HepG2 (cell line): ENCODE measurements around the gene PPM1G. TPM values are rescaled to one million over a fixed set of nuclear protein-coding genes. Genes with fewer than 3 reads are reported as not detected.

Experiments used
- BRCA1 ChIP-seq: sonication (generic); formaldehyde crosslinking; IDR thresholded peaks from 2 replicates; pipeline ENCODE4 v1.4.0; 2020; ENCODE audit warnings: missing genetic modification reagents
- CBX1 ChIP-seq: IDR thresholded peaks from one replicate; pipeline ENCODE4 v1.6.1; 2016; ENCODE audit warnings: antibody characterized with exemption, low read depth
- E2F5 ChIP-seq: sonication (generic); formaldehyde crosslinking; conservative IDR thresholded peaks from 2 replicates; pipeline ENCODE4 v1.4.0; 2020; ENCODE audit warnings: missing genetic modification reagents
- ETV6 ChIP-seq: sonication (generic); formaldehyde crosslinking; conservative IDR thresholded peaks from 2 replicates; pipeline ENCODE4 v1.4.0; 2020; ENCODE audit warnings: missing genetic modification reagents
- FOXC1 ChIP-seq: sonication (generic); formaldehyde crosslinking; IDR thresholded peaks from 2 replicates; pipeline ENCODE4 v1.8.0; 2022; ENCODE audit warnings: mild to moderate bottlenecking, missing genetic modification reagents, borderline replicate concordance
- FOXK2 ChIP-seq: fragments of 450-650 bp; IDR thresholded peaks from 2 replicates; pipeline ENCODE4 v1.6.1; 2016
- GABPA ChIP-seq, 2 experiments: IDR thresholded peaks; 2 replicates each; pipeline ENCODE4 v1.6.1; 2011 to 2016; ENCODE audit warnings: low read depth in 2 of 2, low read length in 1 of 2, missing biosample characterization in 1 of 2, missing genetic modification characterization in 1 of 2
- HCFC1 ChIP-seq: fragments of 150-350 bp; IDR thresholded peaks from 2 replicates; pipeline ENCODE4 v1.6.1; 2014; ENCODE audit warnings: low read depth, low read length
- HHEX ChIP-seq: IDR thresholded peaks from 2 replicates; pipeline ENCODE4 v1.6.1; 2016; ENCODE audit warnings: control low read depth
- JUND ChIP-seq: sonication (generic); formaldehyde crosslinking; IDR thresholded peaks from 2 replicates; pipeline ENCODE4 v1.8.0; 2022; ENCODE audit warnings: mild to moderate bottlenecking, missing genetic modification reagents
- KDM1A ChIP-seq: IDR thresholded peaks from 2 replicates; pipeline ENCODE4 v1.6.1; 2016; ENCODE audit warnings: missing compliant biosample characterization
- KDM5B ChIP-seq: sonication (generic); formaldehyde crosslinking; IDR thresholded peaks from 2 replicates; pipeline ENCODE4 v1.4.0; 2020; ENCODE audit warnings: missing genetic modification reagents, mild to moderate bottlenecking, borderline replicate concordance
- KLF11 ChIP-seq: IDR thresholded peaks from 2 replicates; pipeline ENCODE4 v1.6.1; 2016; ENCODE audit warnings: missing compliant biosample characterization
- KLF9 ChIP-seq: IDR thresholded peaks from 2 replicates; pipeline ENCODE4 v1.6.1; 2016; ENCODE audit warnings: low read depth
- NFIB ChIP-seq: sonication (generic); formaldehyde crosslinking; IDR thresholded peaks from 2 replicates; pipeline ENCODE4 v1.9.0; 2021; ENCODE audit warnings: missing genetic modification reagents, mild to moderate bottlenecking, borderline replicate concordance
- NFKB2 ChIP-seq: sonication (generic); formaldehyde crosslinking; IDR thresholded peaks from 2 replicates; pipeline ENCODE4 v1.4.0; 2020; ENCODE audit warnings: missing genetic modification reagents, borderline replicate concordance
- PBX3 ChIP-seq: sonication (generic); formaldehyde crosslinking; IDR thresholded peaks from 2 replicates; pipeline ENCODE4 v1.8.1; 2023; ENCODE audit warnings: missing genetic modification reagents, inconsistent platforms, borderline replicate concordance
- RFX1 ChIP-seq: fragments of 450-650 bp; IDR thresholded peaks from 2 replicates; pipeline ENCODE4 v1.6.1; 2017
- SNAPC5 ChIP-seq: sonication (generic); formaldehyde crosslinking; IDR thresholded peaks from 2 replicates; pipeline ENCODE4 v1.8.1; 2023; ENCODE audit warnings: mild to moderate bottlenecking, missing genetic modification reagents, borderline replicate concordance
- SUZ12 ChIP-seq: fragments of 150-350 bp; IDR thresholded peaks from 2 replicates; pipeline ENCODE4 v1.6.1; 2014; ENCODE audit warnings: low read depth, low read length
- TOPORS ChIP-seq: sonication (generic); formaldehyde crosslinking; IDR thresholded peaks from 2 replicates; pipeline ENCODE4 v1.8.0; 2023; ENCODE audit warnings: mild to moderate bottlenecking, missing genetic modification reagents
- ZBTB33 ChIP-seq: sonication (generic); formaldehyde crosslinking; IDR thresholded peaks from 2 replicates; pipeline ENCODE4 v1.4.0; 2020; ENCODE audit warnings: missing genetic modification reagents
- ZNF337 ChIP-seq: sonication (generic); formaldehyde crosslinking; IDR thresholded peaks from 2 replicates; pipeline ENCODE4 v1.5.1; 2020; ENCODE audit warnings: missing genetic modification reagents, low read depth, mild to moderate bottlenecking, borderline replicate concordance
- ZNF382 ChIP-seq: sonication (generic); formaldehyde crosslinking; IDR thresholded peaks from 2 replicates; pipeline ENCODE4 v1.5.0; 2020; ENCODE audit warnings: missing genetic modification reagents, mild to moderate bottlenecking, borderline replicate concordance
- ZNF629 ChIP-seq: sonication (generic); formaldehyde crosslinking; conservative IDR thresholded peaks from 2 replicates; pipeline ENCODE4 v1.5.0; 2020; ENCODE audit warnings: missing genetic modification reagents
- ZNF652 ChIP-seq: IDR thresholded peaks from 2 replicates; pipeline ENCODE4 v1.6.1; 2016; ENCODE audit warnings: low read depth, borderline replicate concordance
- ZNF761 ChIP-seq: sonication (generic); formaldehyde crosslinking; conservative IDR thresholded peaks from 2 replicates; pipeline ENCODE4 v1.4.0; 2020; ENCODE audit warnings: mild to moderate bottlenecking, missing genetic modification reagents
- ZNF850 ChIP-seq: sonication (generic); formaldehyde crosslinking; conservative IDR thresholded peaks from 2 replicates; pipeline ENCODE4 v1.9.0; 2021; ENCODE audit warnings: mild to moderate bottlenecking, missing genetic modification reagents
- polyA plus RNA-seq, 8 experiments: library from polyadenylated mRNA; depleted of rRNA in 3 of 8; stranded (reverse) in 7 of 8; unstranded in 1 of 8; fragments of >200 nt; fragmentation: Illumina TruSeq in 4 of 8; extraction: Trizol in 4 of 8; gene quantifications; 2 replicates each; pipeline versions ENCODE4 v1.2.1 to v1.2.3, GENCODE V29; 2011 to 2016; ENCODE audit warnings: low read depth in 4 of 8, missing spikeins in 1 of 8, mixed read lengths in 1 of 8; ENCODE audit not compliant: insufficient read depth in 1 of 8
- total RNA-seq, 5 experiments: library from RNA; depleted of rRNA; stranded (reverse); fragments of >200 nt; fragmentation: Illumina TruSeq; extraction: Trizol; gene quantifications; 2 replicates each; pipeline ENCODE4 v1.2.3, GENCODE V29; 2016; ENCODE audit warnings: low read depth in 1 of 5

Gene PPM1G
- total and polyA plus RNA-seq, 2 of the 13 experiments (the other 11 are each of a cell fraction or from before 2014, with no cell fraction given) = 58.2 to 213 TPM

- peak; percentile 90 for TF ChIP-seq SUZ12
- TF ChIP-seq ZNF761 (CRISPR knock-in tag) = peak; percentile 97
- TF ChIP-seq CBX1 = peak; percentile 97
- peak; percentile 95; the same call in 1 of the 2 replicates for TF ChIP-seq KDM5B
- no peak for TF ChIP-seq RFX1
- peak; percentile 62 for TF ChIP-seq ZNF629 (CRISPR knock-in tag)
- peak; percentile 76 for TF ChIP-seq TOPORS (CRISPR knock-in tag)
- TF ChIP-seq BRCA1 (CRISPR knock-in tag) = peak; percentile 98; the same call in 1 of the 2 replicates
- TF ChIP-seq HCFC1 = peak; percentile 99
- TF ChIP-seq FOXK2 = no peak
- peak; percentile 57 for TF ChIP-seq E2F5
- no peak; the same call in 1 of the 2 replicates for TF ChIP-seq NFIB (CRISPR knock-in tag)
- peak; percentile 81 for TF ChIP-seq JUND (CRISPR knock-in tag)
- TF ChIP-seq KDM1A (CRISPR knock-in tag) = no peak; the same call in 1 of the 2 replicates
- TF ChIP-seq PBX3 = no peak; the same call in 1 of the 2 replicates
- TF ChIP-seq NFKB2 (CRISPR knock-in tag) = peak; percentile 88; the same call in 1 of the 2 replicates
- no peak for TF ChIP-seq GABPA (IDR thresholded peaks at IDR 0.05; ENCODE audit: low read depth, low read length)
- TF ChIP-seq GABPA (CRISPR knock-in tag; IDR thresholded peaks at IDR 0.05; ENCODE audit: low read depth) = peak; percentile 89
- TF ChIP-seq ETV6 = peak; percentile 85
- peak; percentile 86 for TF ChIP-seq KLF11 (CRISPR knock-in tag)
- peak; percentile 32; the same call in 1 of the 2 replicates for TF ChIP-seq SNAPC5 (CRISPR knock-in tag)
- peak; percentile 97 for TF ChIP-seq FOXC1 (CRISPR knock-in tag)
- TF ChIP-seq ZNF850 = no peak; the same call in 1 of the 2 replicates
- peak; percentile 88 for TF ChIP-seq ZNF337
- peak; percentile 87 for TF ChIP-seq ZBTB33 (CRISPR knock-in tag)
- no peak; the same call in 1 of the 2 replicates for TF ChIP-seq ZNF652
- no peak for TF ChIP-seq ZNF382 (CRISPR knock-in tag)
- TF ChIP-seq HHEX (CRISPR knock-in tag) = peak; percentile 20; the same call in 1 of the 2 replicates
- TF ChIP-seq KLF9 (CRISPR knock-in tag) = peak; percentile 91; the same call in 1 of the 2 replicates
These were observed 39.2 kb downstream of the PPM1G start, which contains the start of the genes EIF2B4 and SNX17 (continued) for GRCh38 chr2:27370026-27370815.
